Measurements from ENCODE around the gene XXYLT1.

DNA sequence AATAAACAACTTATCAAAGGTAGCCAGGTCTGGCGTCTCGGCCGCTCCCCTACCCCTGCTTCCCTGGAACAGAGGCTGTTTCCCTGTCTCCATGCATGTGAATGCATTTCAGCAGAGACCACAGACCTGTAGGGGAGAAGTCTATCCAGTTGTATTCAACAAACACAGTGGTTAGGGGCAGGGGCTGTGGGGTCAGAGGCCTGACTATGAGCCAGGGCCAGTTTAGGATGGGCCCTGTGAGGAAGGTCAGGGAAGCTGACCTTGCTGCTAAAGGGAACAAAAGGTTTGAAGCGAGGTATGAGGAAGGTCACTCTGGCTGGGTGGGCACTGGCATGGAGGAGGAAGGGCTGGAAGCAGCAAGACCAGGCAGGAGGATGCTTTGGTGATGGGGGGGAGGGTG, 184.6 kb downstream of the XXYLT1 start:
- no peak for TF ChIP-seq EZH2phosphoT487 (IDR thresholded peaks at IDR 0.05; ENCODE audit: borderline replicate concordance, low read length)
- TF ChIP-seq, protein P1, sequence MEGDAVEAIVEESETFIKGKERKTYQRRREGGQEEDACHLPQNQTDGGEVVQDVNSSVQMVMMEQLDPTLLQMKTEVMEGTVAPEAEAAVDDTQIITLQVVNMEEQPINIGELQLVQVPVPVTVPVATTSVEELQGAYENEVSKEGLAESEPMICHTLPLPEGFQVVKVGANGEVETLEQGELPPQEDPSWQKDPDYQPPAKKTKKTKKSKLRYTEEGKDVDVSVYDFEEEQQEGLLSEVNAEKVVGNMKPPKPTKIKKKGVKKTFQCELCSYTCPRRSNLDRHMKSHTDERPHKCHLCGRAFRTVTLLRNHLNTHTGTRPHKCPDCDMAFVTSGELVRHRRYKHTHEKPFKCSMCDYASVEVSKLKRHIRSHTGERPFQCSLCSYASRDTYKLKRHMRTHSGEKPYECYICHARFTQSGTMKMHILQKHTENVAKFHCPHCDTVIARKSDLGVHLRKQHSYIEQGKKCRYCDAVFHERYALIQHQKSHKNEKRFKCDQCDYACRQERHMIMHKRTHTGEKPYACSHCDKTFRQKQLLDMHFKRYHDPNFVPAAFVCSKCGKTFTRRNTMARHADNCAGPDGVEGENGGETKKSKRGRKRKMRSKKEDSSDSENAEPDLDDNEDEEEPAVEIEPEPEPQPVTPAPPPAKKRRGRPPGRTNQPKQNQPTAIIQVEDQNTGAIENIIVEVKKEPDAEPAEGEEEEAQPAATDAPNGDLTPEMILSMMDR (IDR thresholded peaks at IDR 0.05; ENCODE audit: low read depth, low read length, poor library complexity, severe bottlenecking) = no peak

All from DOHH2 (cell line).